Left lung (tissue), 10 donors: Measurements from ENCODE around the gene CBX8. TPM values are rescaled to one million over a fixed set of nuclear protein-coding genes. Genes with fewer than 3 reads are reported as not detected.

ENCODE experiments used
- ATAC-seq: fragments of 200-7000 bp; cut with Tn5 transposase; one replicate; pipeline ENCODE4 v1.9.1; 2020; ENCODE audit warnings: moderate library complexity
- DNase-seq, 4 donors: peaks; one replicate each; pipeline ENCODE4 v3.0.0-alpha.2; 2013 to 2020
- H3K27ac ChIP-seq, 2 donors: fragments of 200-600 bp; sonication (generic) in 1 of 2; one replicate each; pipeline versions ENCODE4 v1.5.0 to v1.8.0; 2020 to 2021
- H3K27me3 ChIP-seq, 2 donors: fragments of 200-600 bp; sonication (generic) in 1 of 2; one replicate each; pipeline versions ENCODE4 v1.5.0 to v1.8.0; 2020 to 2021
- H3K36me3 ChIP-seq, 2 donors: fragments of 200-600 bp; sonication (generic) in 1 of 2; one replicate each; pipeline versions ENCODE4 v1.5.0 to v1.8.0; 2020 to 2021
- H3K4me1 ChIP-seq, 2 donors: fragments of 200-600 bp; one replicate each; pipeline ENCODE4 v1.8.0; 2021
- H3K4me3 ChIP-seq, 2 donors: fragments of 200-600 bp; sonication (generic) in 1 of 2; one replicate each; pipeline versions ENCODE4 v1.5.0 to v1.8.0; 2020 to 2021; ENCODE audit warnings: mild to moderate bottlenecking in 1 of 2
- H3K9me3 ChIP-seq, 2 donors: fragments of 200-600 bp; sonication (generic) in 1 of 2; one replicate each; pipeline versions ENCODE4 v1.5.0 to v1.8.0; 2020 to 2021
- intact Hi-C, 2 donors: fragments of 100-400 bp; cut with DNase I; formaldehyde crosslinking; loops; one replicate each; pipeline versions ENCODE4 v1.11.2 to v1.14.2; 2022
- polyA plus RNA-seq, 6 donors: library from polyadenylated mRNA; unstranded; fragments of 120-200 nt; gene quantifications; one replicate each; pipeline ENCODE4 v1.2.1, GENCODE V29; 2013; ENCODE audit not compliant: insufficient read length in 6 of 6
- total RNA-seq, 2 donors: library from RNA; stranded (reverse); fragmentation: NEBNext Ultra II Directional; extraction: Animal tissue kit (Norgen Biotek cat#: 25700); gene quantifications; one replicate each; pipeline ENCODE4 v1.2.1, GENCODE V29; 2021
- TF ChIP-seq, protein P1 (sequence below), 2 donors: fragments of 200-600 bp; sonication (generic) in 1 of 2; IDR thresholded peaks; one replicate each; pipeline versions ENCODE4 v1.5.0 to v1.8.0; 2021; ENCODE audit warnings: antibody characterized with exemption in 2 of 2
- donor health status: DM: no; HTN: yes; CAD: no.
- donor health status: DM: no; HTN: no; CAD: no.

The CBX8 gene
- total and polyA plus RNA-seq, 8 donors = 7.3 to 11.4 (median 8.9) TPM

DNA sequence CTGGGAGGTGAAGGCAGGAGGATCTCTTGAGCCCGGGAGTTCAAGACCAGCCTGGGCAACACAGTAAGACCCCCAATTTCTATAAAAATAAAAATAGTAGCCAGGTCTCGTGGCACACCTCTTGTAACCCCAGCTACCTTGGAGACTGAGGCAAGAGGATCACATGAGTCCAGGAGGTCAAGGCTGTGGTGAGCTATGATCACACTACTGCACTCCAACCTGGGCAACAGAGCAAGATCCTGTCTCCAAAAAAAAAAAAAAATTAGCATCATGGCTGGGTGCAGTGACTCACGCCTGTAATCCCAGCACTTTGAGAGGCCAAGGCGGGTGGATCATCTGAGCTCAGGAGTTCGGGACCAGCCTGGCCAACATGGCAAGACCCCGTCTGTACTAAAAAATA, 25.6 kb downstream of the CBX8 start:
- intact Hi-C loops = no loop called here
- no peak overlapping the region for H3K27ac ChIP-seq
- peaks cover 16 to 55% of the 10 kb centered on the region in 2 donors for H3K27me3 ChIP-seq
- no peaks in the 10 kb centered on the region for H3K4me1 ChIP-seq
- no peak for DNase-seq
- no peak overlapping the region for H3K4me3 ChIP-seq
- TF ChIP-seq, protein P1, sequence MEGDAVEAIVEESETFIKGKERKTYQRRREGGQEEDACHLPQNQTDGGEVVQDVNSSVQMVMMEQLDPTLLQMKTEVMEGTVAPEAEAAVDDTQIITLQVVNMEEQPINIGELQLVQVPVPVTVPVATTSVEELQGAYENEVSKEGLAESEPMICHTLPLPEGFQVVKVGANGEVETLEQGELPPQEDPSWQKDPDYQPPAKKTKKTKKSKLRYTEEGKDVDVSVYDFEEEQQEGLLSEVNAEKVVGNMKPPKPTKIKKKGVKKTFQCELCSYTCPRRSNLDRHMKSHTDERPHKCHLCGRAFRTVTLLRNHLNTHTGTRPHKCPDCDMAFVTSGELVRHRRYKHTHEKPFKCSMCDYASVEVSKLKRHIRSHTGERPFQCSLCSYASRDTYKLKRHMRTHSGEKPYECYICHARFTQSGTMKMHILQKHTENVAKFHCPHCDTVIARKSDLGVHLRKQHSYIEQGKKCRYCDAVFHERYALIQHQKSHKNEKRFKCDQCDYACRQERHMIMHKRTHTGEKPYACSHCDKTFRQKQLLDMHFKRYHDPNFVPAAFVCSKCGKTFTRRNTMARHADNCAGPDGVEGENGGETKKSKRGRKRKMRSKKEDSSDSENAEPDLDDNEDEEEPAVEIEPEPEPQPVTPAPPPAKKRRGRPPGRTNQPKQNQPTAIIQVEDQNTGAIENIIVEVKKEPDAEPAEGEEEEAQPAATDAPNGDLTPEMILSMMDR (IDR thresholded peaks at IDR 0.05) = no peak
- ATAC-seq = no peak
- H3K9me3 ChIP-seq = no peaks in the 10 kb centered on the region
- H3K36me3 ChIP-seq = no peaks in the 10 kb centered on the region

DNA sequence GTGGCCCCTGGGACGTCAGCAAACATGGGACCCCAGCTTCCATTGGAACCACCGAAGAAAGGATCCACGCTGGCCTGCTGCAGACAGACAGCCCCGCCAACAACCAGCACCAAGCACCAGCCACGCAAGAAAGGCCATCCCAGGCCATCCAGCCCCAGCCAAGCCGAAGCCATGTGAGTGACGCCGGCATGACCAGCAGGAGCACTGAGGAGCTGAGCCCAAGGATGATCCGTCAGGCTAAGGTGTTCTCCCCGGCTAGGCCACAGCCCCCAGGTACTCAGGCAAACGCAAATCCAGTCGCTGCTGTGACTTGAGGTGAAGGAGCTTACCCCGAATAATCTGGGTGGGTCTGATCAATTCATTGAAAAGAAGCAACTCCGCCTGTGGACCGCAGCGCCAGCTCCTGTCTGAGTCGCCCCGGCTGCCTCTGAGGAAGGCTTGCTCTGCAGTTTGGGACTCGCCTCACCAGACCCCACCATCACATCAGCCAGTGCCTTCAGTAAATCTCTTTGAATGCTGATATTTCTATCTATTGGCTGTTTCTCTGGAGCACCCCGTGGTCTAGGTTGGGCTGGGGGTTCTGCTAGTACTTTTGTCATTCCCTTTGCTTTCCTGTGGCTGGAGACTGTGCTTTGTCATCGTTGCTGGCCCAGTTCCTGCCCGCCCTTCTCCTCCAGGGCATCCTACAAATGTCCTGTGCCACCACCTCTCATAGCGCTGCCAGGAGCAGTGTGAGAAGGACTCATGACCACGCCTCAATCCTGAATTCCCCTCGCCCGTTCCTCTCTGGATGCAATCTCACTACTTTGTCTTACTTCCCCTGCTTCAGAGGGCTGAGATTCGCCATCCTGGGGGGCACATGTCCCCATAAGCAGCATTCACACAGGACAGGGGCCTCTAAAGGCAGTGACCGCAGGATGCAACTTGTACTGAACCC, 27.0 kb downstream of the CBX8 start:
- intact Hi-C loops = no loop called here
- ATAC-seq = no peak
- TF ChIP-seq, protein P1 (IDR thresholded peaks at IDR 0.05) = no peak

DNA sequence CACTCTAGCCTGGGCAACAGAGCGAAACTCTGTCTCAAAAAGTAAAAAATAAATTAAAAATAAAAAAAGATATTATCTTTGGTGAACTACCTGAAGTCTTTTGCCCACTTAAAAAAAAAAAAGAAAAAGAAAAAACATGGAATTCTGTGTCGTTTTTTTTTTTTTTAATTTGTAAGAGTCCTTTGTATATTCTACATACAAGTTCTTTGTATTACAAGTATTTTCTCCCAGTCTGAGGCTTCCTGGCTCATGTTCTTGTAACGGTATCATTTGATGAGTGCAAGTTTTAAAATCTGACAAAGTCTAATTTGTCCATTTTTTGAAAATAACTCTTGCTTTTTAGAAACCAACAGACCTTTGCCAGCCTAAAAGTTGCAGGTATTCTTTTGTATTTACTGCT, 31.2 kb downstream of the CBX8 start:
- no peaks in the 10 kb centered on the region for H3K9me3 ChIP-seq
- H3K4me3 ChIP-seq = no peak overlapping the region
- H3K36me3 ChIP-seq = no peaks in the 10 kb centered on the region
- no peaks in the 10 kb centered on the region for H3K4me1 ChIP-seq
- TF ChIP-seq, protein P1 (IDR thresholded peaks at IDR 0.05) = no peak
- ATAC-seq (no peak), DNase-seq (no peak)
- intact Hi-C loops = no loop called here
- H3K27ac ChIP-seq = no peak overlapping the region
- H3K27me3 ChIP-seq = peaks cover 0 to 13% of the 10 kb centered on the region in 2 donors

More for the DNA sequence above, 27.0 kb downstream of the CBX8 start:
- Histone ChIP-seq H3K36me3 (no peaks in the 10 kb centered on the region), H3K9me3 (no peaks in the 10 kb centered on the region), H3K27ac (no peak overlapping the region), H3K4me1 (no peaks in the 10 kb centered on the region), H3K4me3 (no peak overlapping the region), H3K27me3 (peaks cover 2 to 41% of the 10 kb centered on the region in 2 donors)
- no peak for DNase-seq

DNA sequence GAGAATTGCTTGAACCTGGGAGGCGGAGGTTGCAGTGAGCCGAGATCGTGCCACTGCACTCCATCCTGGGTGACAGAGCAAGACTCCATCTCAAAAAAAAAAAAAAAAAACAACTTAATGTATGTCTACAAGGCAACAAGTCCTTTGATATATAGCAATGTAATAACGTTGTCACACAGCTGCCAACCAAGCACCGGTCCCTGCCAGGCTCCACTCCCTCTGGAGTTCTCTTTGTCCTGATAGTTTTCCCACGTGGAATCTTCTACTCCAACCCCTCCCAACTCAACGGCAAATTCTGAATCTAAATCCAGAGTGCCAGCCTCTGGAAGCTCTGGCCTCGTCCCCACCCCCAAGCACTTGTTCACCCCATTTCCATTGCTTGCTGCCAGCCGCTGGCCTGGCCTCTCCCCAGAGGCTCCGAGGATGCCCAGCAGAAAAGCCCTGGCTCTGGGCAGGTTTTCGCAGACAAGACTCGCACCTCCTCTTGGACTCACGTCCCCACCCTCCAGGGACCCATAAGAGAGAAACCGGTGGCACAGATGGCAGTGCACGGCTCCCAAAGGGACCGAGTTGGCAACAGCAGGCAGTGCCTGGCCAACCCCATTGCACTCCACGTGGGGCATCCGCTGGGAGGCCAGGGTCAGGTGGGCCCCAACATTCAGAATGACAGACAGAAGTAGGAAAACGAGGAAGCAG, 34.8 kb downstream of the CBX8 start:
- Histone ChIP-seq H3K27ac (no peak overlapping the region), H3K27me3 (no peaks in the 10 kb centered on the region), H3K4me3 (no peak overlapping the region), H3K36me3 (no peaks in the 10 kb centered on the region), H3K9me3 (no peaks in the 10 kb centered on the region), H3K4me1 (no peaks in the 10 kb centered on the region)
- ATAC-seq (no peak), DNase-seq (peak in 1 of 4 donors; percentile 66)
- intact Hi-C loops = no loop called here
- TF ChIP-seq, protein P1 (IDR thresholded peaks at IDR 0.05) = no peak
